ENCODE results near the gene MAML1. TPM values are rescaled to one million over a fixed set of nuclear protein-coding genes. Genes with fewer than 3 reads are reported as not detected.

MAML1 gene
- total RNA-seq, 1 experiment from 2014 or later: 42.2 TPM

- H3K4me1 Mint-ChIP-seq: no peaks in the 10 kb centered on the region
- ChIA-PET CTCF (interaction anchor here (0.9 to 1.6 kb wide), 9 partner anchors 8 to 98 kb away, joined by 3 to 7 read pairs (median 3); no protein-coding TSS in a partner anchor), POLR2A (no interaction called here)
- ATAC-seq (no peak), DNase-seq (ENCODE audit: low spot score) (no peak)
- peak overlapping the region; percentile 9; the same call in 1 of the 2 replicates for H3K27ac Mint-ChIP-seq
- no peaks in the 10 kb centered on the region for H3K27me3 Mint-ChIP-seq (ENCODE audit: low read depth)
- no peaks in the 10 kb centered on the region for H3K9me3 Mint-ChIP-seq
- TF ChIP-seq MXD4 (CRISPR knock-in tag; IDR thresholded peaks at IDR 0.05; ENCODE audit: borderline replicate concordance) (no peak), FOXP4 (CRISPR knock-in tag; IDR thresholded peaks at IDR 0.05) (no peak), NR3C1 (CRISPR knock-in tag; conservative IDR thresholded peaks at IDR 0.05; ENCODE audit: low read depth) (no peak), ATF6 (CRISPR knock-in tag; IDR thresholded peaks at IDR 0.05) (no peak), CREB1 (CRISPR knock-in tag; IDR thresholded peaks at IDR 0.05) (no peak), ATF2 (CRISPR knock-in tag; IDR thresholded peaks at IDR 0.05; ENCODE audit: borderline replicate concordance, low read depth) (no peak), CDX4 (CRISPR knock-in tag; IDR thresholded peaks at IDR 0.05; ENCODE audit: borderline replicate concordance) (no peak), TEAD1 (CRISPR knock-in tag; IDR thresholded peaks at IDR 0.05) (no peak), GRHL2 (CRISPR knock-in tag; IDR thresholded peaks at IDR 0.05; ENCODE audit: insufficient replicate concordance, severe bottlenecking) (no peak), EMX1 (CRISPR knock-in tag; IDR thresholded peaks at IDR 0.05) (no peak), ESRRA (CRISPR knock-in tag; IDR thresholded peaks at IDR 0.05; ENCODE audit: borderline replicate concordance) (no peak), USF2 (CRISPR knock-in tag; IDR thresholded peaks at IDR 0.05) (no peak), NFYB (CRISPR knock-in tag; conservative IDR thresholded peaks at IDR 0.05; ENCODE audit: low read depth) (no peak), ZNF219 (CRISPR knock-in tag; IDR thresholded peaks at IDR 0.05; ENCODE audit: borderline replicate concordance) (no peak), ZMAT4 (CRISPR knock-in tag; IDR thresholded peaks at IDR 0.05) (no peak), ZNF512 (CRISPR knock-in tag; IDR thresholded peaks at IDR 0.05; ENCODE audit: borderline replicate concordance) (no peak)
- peaks cover 72% of the 10 kb centered on the region for H3K36me3 Mint-ChIP-seq
- H3K4me3 Mint-ChIP-seq: no peak overlapping the region
Observed at GRCh38 chr5:179769271-179769670, 36.6 kb downstream of the MAML1 start.

GRCh38 chr5:179769796-179770195 is 37.2 kb downstream of the MAML1 start:
- Mint-ChIP-seq H3K27ac (no peak overlapping the region), H3K4me3 (no peak overlapping the region), H3K4me1 (no peaks in the 10 kb centered on the region), H3K27me3 (ENCODE audit: low read depth) (no peaks in the 10 kb centered on the region), H3K36me3 (peaks cover 72% of the 10 kb centered on the region), H3K9me3 (no peaks in the 10 kb centered on the region)
- TF ChIP-seq TEAD1 (CRISPR knock-in tag; IDR thresholded peaks at IDR 0.05) (no peak), CREB1 (CRISPR knock-in tag; IDR thresholded peaks at IDR 0.05) (no peak)
- POLR2A ChIA-PET: no interaction called here
- DNase-seq (ENCODE audit: low spot score) (no peak), ATAC-seq (no peak)
- CTCF ChIA-PET: interaction anchor here (1.4 to 1.6 kb wide), 3 partner anchors 12 to 31 kb away, joined by 3 to 7 read pairs (median 4); no protein-coding TSS in a partner anchor

Data from WTC11 (cell line).